ENCODE results near the gene KLRG1. TPM values are rescaled to one million over a fixed set of nuclear protein-coding genes. Genes with fewer than 3 reads are reported as not detected.

The KLRG1 gene
- total and polyA plus RNA-seq, 2 donors (not counting 1 experiment from before 2014, with no cell fraction given): 3.7 to 3.9 TPM

GRCh38 chr12:9050521-9051157, 61.3 kb downstream of the KLRG1 start:
- Histone ChIP-seq H3K36me3 (replicated peaks in 1 of 2; ENCODE audit: control extremely low read depth in 1 of 2, control insufficient read depth in 1 of 2, extremely low read depth in 1 of 2, insufficient read depth in 2 of 2, low read length in 1 of 2) (no peaks in the 10 kb centered on the region), H2AFZ (ENCODE audit: insufficient read depth, low read depth, low read length, poor library complexity, severe bottlenecking) (no peak overlapping the region), H4K20me1 (ENCODE audit: control insufficient read depth, insufficient read depth, low read length, poor library complexity, severe bottlenecking) (no peaks in the 10 kb centered on the region), H3K27ac (ENCODE audit: low read length in 2 of 2) (no peak overlapping the region), H3K79me2 (ENCODE audit: control insufficient read depth, insufficient read depth, low read length) (no peaks in the 10 kb centered on the region), H3K4me3 (ENCODE audit: control extremely low read depth in 1 of 5, extremely low read depth in 1 of 5, insufficient read depth in 1 of 5, low read depth in 2 of 5, low read length in 4 of 5) (no peak overlapping the region), H3K4me1 (ENCODE audit: control insufficient read depth in 2 of 2, insufficient read depth in 2 of 2, low read length in 2 of 2) (no peaks in the 10 kb centered on the region), H3K9ac (ENCODE audit: low read length) (no peak overlapping the region), H3K27me3 (replicated peaks in 1 of 4; ENCODE audit: control extremely low read depth in 1 of 4, control insufficient read depth in 3 of 4, insufficient read depth in 4 of 4, low read length in 3 of 4) (no peaks in the 10 kb centered on the region), H3K9me3 (ENCODE audit: control extremely low read depth in 1 of 3, control insufficient read depth in 2 of 3, insufficient read depth in 1 of 3, low read length in 2 of 3) (peaks cover 0 to 1% (median 0%) of the 10 kb centered on the region in 3 donors), H3K4me2 (replicated peaks; ENCODE audit: low read depth, low read length, poor library complexity, severe bottlenecking) (no peak overlapping the region)
- no peak overlapping the region for H3K27ac Mint-ChIP-seq
- ChIA-PET POLR2A (no interaction called here), CTCF (interaction anchor here (0.7 to 4.4 kb wide), 17 partner anchors 8 to 506 kb away, joined by 3 to 33 read pairs (median 6); partner anchors contain the start of gene M6PR)
- TF ChIP-seq EZH2 (IDR thresholded peaks at IDR 0.05; ENCODE audit: borderline replicate concordance, insufficient read depth, low read depth, low read length, poor library complexity, severe bottlenecking): no peak
- TF ChIP-seq, protein P1, sequence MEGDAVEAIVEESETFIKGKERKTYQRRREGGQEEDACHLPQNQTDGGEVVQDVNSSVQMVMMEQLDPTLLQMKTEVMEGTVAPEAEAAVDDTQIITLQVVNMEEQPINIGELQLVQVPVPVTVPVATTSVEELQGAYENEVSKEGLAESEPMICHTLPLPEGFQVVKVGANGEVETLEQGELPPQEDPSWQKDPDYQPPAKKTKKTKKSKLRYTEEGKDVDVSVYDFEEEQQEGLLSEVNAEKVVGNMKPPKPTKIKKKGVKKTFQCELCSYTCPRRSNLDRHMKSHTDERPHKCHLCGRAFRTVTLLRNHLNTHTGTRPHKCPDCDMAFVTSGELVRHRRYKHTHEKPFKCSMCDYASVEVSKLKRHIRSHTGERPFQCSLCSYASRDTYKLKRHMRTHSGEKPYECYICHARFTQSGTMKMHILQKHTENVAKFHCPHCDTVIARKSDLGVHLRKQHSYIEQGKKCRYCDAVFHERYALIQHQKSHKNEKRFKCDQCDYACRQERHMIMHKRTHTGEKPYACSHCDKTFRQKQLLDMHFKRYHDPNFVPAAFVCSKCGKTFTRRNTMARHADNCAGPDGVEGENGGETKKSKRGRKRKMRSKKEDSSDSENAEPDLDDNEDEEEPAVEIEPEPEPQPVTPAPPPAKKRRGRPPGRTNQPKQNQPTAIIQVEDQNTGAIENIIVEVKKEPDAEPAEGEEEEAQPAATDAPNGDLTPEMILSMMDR (IDR thresholded peaks at IDR 0.05): no peak
- ATAC-seq (ENCODE audit: low read depth) (no peak), DNase-seq (no peak)
- H3K9me3 Mint-ChIP-seq (ENCODE audit: insufficient read depth): no peaks in the 10 kb centered on the region
- H3K4me1 Mint-ChIP-seq: no peaks in the 10 kb centered on the region
- peaks cover 17% of the 10 kb centered on the region for H3K27me3 Mint-ChIP-seq
- 94% methylated on average over 15 of the region's 15 CpGs for WGBS (ENCODE audit: insufficient coverage)
- no peak overlapping the region for H3K4me3 Mint-ChIP-seq
- intact Hi-C loops (cut with micrococcal nuclease): no loop called here

GRCh38 chr12:9051158-9051550, 61.8 kb downstream of the KLRG1 start:
- Histone ChIP-seq H3K79me2 (ENCODE audit: control insufficient read depth, insufficient read depth, low read length) (no peaks in the 10 kb centered on the region), H3K36me3 (replicated peaks in 1 of 2; ENCODE audit: control extremely low read depth in 1 of 2, control insufficient read depth in 1 of 2, extremely low read depth in 1 of 2, insufficient read depth in 2 of 2, low read length in 1 of 2) (no peaks in the 10 kb centered on the region), H2AFZ (ENCODE audit: insufficient read depth, low read depth, low read length, poor library complexity, severe bottlenecking) (no peak overlapping the region), H3K4me1 (ENCODE audit: control insufficient read depth in 2 of 2, insufficient read depth in 2 of 2, low read length in 2 of 2) (no peaks in the 10 kb centered on the region), H3K4me3 (ENCODE audit: control extremely low read depth in 1 of 5, extremely low read depth in 1 of 5, insufficient read depth in 1 of 5, low read depth in 2 of 5, low read length in 4 of 5) (no peak overlapping the region), H3K27me3 (replicated peaks in 1 of 4; ENCODE audit: control extremely low read depth in 1 of 4, control insufficient read depth in 3 of 4, insufficient read depth in 4 of 4, low read length in 3 of 4) (no peaks in the 10 kb centered on the region), H3K9ac (ENCODE audit: low read length) (no peak overlapping the region), H3K9me3 (ENCODE audit: control extremely low read depth in 1 of 3, control insufficient read depth in 2 of 3, insufficient read depth in 1 of 3, low read length in 2 of 3) (no peaks in the 10 kb centered on the region), H3K4me2 (replicated peaks; ENCODE audit: low read depth, low read length, poor library complexity, severe bottlenecking) (no peak overlapping the region), H4K20me1 (ENCODE audit: control insufficient read depth, insufficient read depth, low read length, poor library complexity, severe bottlenecking) (no peaks in the 10 kb centered on the region), H3K27ac (ENCODE audit: low read length in 2 of 2) (no peak overlapping the region)
- DNase-seq: no peak
- intact Hi-C loops (cut with micrococcal nuclease): no loop called here
- Mint-ChIP-seq H3K27ac (no peak overlapping the region), H3K4me3 (no peak overlapping the region), H3K9me3 (ENCODE audit: insufficient read depth) (no peaks in the 10 kb centered on the region), H3K27me3 (peaks cover 18% of the 10 kb centered on the region), H3K4me1 (no peaks in the 10 kb centered on the region)
- no peak for ATAC-seq (ENCODE audit: low read depth)
- CTCF ChIA-PET: interaction anchor here (1.1 to 4.4 kb wide), 5 partner anchors 9 to 369 kb away, joined by 3 to 33 read pairs (median 7); no protein-coding TSS in a partner anchor
- POLR2A ChIA-PET: no interaction called here
- no peak for TF ChIP-seq EZH2 (IDR thresholded peaks at IDR 0.05; ENCODE audit: borderline replicate concordance, insufficient read depth, low read depth, low read length, poor library complexity, severe bottlenecking)
- TF ChIP-seq, protein P1 (IDR thresholded peaks at IDR 0.05): no peak
- WGBS (ENCODE audit: insufficient coverage): 25% methylated on average over 5 of the region's 6 CpGs
